Bronchial epithelial cell (primary cell): ENCODE measurements around the gene PROSER2. TPM values are rescaled to one million over a fixed set of nuclear protein-coding genes. Genes with fewer than 3 reads are reported as not detected.

Experiments
- DNase-seq: peaks from one replicate; pipeline ENCODE4 v3.0.0-alpha.2; 2010; ENCODE audit warnings: low read depth
- FAIRE-seq: peaks from 2 replicates; lab custom pipeline; 2011; peaks lifted over from hg19 to GRCh38; lab: Jason Lieb, UNC
- H3K27me3 ChIP-seq: 2 replicates; pipeline ENCODE4 v1.5.1; 2011; ENCODE audit warnings: low read length; ENCODE audit not compliant: control insufficient read depth, insufficient read depth
- H3K36me3 ChIP-seq: 2 replicates; pipeline ENCODE4 v1.5.1; 2011; ENCODE audit warnings: low read length; ENCODE audit not compliant: control insufficient read depth, insufficient read depth
- H3K4me3 ChIP-seq: 2 replicates; pipeline ENCODE4 v1.5.1; 2011; ENCODE audit warnings: mild to moderate bottlenecking, low read depth, low read length, control low read depth
- CTCF ChIP-seq: IDR thresholded peaks from 2 replicates; pipeline ENCODE4 v1.5.1; 2011; ENCODE audit warnings: mild to moderate bottlenecking, moderate library complexity, low read length, control low read depth, inconsistent platforms; ENCODE audit not compliant: insufficient read depth, severe bottlenecking
- total RNA-seq: library from RNA; depleted of rRNA; stranded (reverse); fragments of >200 nt; gene quantifications from 2 replicates; pipeline ENCODE4 v1.2.1, GENCODE V29; 2014

Gene PROSER2
- total RNA-seq, 1 donor from 2014 or later, result 20.8 TPM

GRCh38 chr10:11863353-11864109 lies 40.4 kb downstream of the PROSER2 start:
- no peak for FAIRE-seq
- no peak overlapping the region for H3K4me3 ChIP-seq
- no peak for TF ChIP-seq CTCF
- peaks cover 31% of the 10 kb centered on the region for H3K36me3 ChIP-seq
- no peaks in the 10 kb centered on the region for H3K27me3 ChIP-seq
- DNase-seq, result no peak

- no peak for FAIRE-seq
- peaks cover 36% of the 10 kb centered on the region for H3K36me3 ChIP-seq
These were observed 41.6 kb downstream of the PROSER2 start for GRCh38 chr10:11864727-11865126.

GRCh38 chr10:11865561-11865960 lies 42.4 kb downstream of the PROSER2 start:
- DNase-seq (no peak), FAIRE-seq (no peak)
- Histone ChIP-seq H3K27me3 (no peaks in the 10 kb centered on the region), H3K4me3 (no peak overlapping the region), H3K36me3 (peaks cover 35% of the 10 kb centered on the region)
- no peak for TF ChIP-seq CTCF

More at GRCh38 chr10:11864727-11865126, 41.6 kb downstream of the PROSER2 start:
- no peaks in the 10 kb centered on the region for H3K27me3 ChIP-seq
- DNase-seq, result no peak
- TF ChIP-seq CTCF, result no peak
- H3K4me3 ChIP-seq, result no peak overlapping the region

- no peak for TF ChIP-seq CTCF
- Histone ChIP-seq H3K4me3 (no peak overlapping the region), H3K27me3 (no peaks in the 10 kb centered on the region), H3K36me3 (peaks cover 33% of the 10 kb centered on the region)
- FAIRE-seq, result no peak
- no peak for DNase-seq
These were observed 43.2 kb downstream of the PROSER2 start for GRCh38 chr10:11866199-11866925.

- TF ChIP-seq CTCF, result no peak
- Histone ChIP-seq H3K27me3 (no peaks in the 10 kb centered on the region), H3K36me3 (peaks cover 21% of the 10 kb centered on the region), H3K4me3 (no peak overlapping the region)
- DNase-seq (no peak), FAIRE-seq (no peak)
These were observed 46.1 kb downstream of the PROSER2 start for GRCh38 chr10:11869219-11869618.
